ENCODE results near the gene PPP1R13L. TPM values are rescaled to one million over a fixed set of nuclear protein-coding genes. Genes with fewer than 3 reads are reported as not detected.
A peak's percentile ranks its signal among the peaks of the same experiment; 100 is the strongest.
"Not testable (repeated sequence)": the region's sequence is repeated elsewhere in the genome, so short reads cannot be mapped to it uniquely, and the experiment has no call there.

Gene PPP1R13L
- total RNA-seq, 4 donors from 2014 or later = 13.7 to 20.0 (median 15.6) TPM

DNA sequence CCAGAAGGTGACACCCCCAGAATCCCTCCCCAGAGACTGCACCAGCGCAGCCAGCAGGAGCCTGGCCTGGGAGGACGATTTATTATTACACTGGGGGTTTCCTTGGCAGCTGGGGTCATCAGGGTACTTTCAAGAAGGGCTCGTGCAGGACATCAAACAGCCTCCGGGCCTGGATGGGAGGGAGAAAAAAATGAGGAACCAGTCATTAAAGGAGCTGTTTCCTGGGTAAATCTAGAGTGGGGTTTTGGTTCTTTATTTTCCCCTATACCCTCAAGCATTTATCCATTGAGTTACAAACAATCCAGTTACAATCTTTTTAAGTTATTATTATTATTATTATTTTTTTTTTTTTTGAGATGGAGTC lies 4.7 kb upstream of the PPP1R13L start:
- ATAC-seq (ENCODE audit: low FRiP score) (no peak), DNase-seq (ENCODE audit: low spot score) (no peak)
- TF ChIP-seq, protein P1, sequence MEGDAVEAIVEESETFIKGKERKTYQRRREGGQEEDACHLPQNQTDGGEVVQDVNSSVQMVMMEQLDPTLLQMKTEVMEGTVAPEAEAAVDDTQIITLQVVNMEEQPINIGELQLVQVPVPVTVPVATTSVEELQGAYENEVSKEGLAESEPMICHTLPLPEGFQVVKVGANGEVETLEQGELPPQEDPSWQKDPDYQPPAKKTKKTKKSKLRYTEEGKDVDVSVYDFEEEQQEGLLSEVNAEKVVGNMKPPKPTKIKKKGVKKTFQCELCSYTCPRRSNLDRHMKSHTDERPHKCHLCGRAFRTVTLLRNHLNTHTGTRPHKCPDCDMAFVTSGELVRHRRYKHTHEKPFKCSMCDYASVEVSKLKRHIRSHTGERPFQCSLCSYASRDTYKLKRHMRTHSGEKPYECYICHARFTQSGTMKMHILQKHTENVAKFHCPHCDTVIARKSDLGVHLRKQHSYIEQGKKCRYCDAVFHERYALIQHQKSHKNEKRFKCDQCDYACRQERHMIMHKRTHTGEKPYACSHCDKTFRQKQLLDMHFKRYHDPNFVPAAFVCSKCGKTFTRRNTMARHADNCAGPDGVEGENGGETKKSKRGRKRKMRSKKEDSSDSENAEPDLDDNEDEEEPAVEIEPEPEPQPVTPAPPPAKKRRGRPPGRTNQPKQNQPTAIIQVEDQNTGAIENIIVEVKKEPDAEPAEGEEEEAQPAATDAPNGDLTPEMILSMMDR (IDR thresholded peaks at IDR 0.05) = no peak

DNA sequence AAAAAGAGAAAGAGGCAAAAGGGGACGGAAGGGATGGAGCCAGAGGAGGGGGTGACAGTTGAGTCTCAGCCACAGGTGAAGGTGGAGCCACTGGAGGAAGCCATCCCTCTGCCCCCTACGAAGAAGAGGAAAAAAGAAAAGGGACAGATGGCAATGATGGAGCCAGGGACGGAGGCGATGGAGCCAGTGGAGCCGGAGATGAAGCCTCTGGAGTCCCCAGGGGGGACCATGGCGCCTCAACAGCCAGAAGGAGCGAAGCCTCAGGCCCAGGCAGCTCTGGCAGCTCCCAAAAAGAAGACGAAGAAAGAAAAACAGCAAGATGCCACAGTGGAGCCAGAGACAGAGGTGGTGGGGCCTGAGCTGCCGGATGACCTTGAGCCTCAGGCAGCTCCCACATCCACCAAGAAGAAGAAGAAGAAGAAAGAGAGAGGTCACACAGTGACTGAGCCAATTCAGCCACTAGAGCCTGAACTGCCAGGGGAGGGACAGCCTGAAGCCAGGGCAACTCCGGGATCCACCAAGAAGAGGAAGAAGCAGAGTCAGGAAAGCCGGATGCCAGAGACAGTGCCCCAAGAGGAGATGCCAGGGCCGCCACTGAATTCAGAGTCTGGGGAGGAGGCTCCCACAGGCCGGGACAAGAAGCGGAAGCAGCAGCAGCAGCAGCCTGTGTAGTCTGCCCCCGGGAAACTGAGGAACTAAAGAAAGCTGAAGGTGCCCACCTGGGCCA lies 4.1 kb upstream of the PPP1R13L start:
- DNase-seq (ENCODE audit: low spot score) = no peak
- TF ChIP-seq, protein P1 (IDR thresholded peaks at IDR 0.05) = no peak
- ATAC-seq (ENCODE audit: low FRiP score) = no peak

DNA sequence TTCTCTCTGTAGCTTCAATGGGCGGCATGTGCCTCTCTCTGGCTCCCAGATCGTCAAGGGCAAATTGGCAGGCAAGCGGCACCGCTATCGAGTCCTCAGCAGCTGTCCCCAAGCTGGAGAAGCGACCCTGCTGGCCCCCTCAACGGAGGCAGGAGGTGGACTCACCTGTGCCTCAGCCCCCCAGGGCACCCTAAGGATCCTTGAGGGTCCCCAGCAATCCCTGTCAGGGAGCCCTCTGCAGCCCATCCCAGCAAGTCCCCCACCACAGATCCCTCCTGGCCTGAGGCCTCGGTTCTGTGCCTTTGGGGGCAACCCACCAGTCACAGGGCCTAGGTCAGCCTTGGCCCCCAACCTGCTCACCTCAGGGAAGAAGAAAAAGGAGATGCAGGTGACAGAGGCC lies 3.3 kb upstream of the PPP1R13L start:
- DNase-seq (ENCODE audit: low spot score) = no peak
- ATAC-seq (ENCODE audit: low FRiP score) = no peak
- TF ChIP-seq, protein P1 (IDR thresholded peaks at IDR 0.05) = no peak

DNA sequence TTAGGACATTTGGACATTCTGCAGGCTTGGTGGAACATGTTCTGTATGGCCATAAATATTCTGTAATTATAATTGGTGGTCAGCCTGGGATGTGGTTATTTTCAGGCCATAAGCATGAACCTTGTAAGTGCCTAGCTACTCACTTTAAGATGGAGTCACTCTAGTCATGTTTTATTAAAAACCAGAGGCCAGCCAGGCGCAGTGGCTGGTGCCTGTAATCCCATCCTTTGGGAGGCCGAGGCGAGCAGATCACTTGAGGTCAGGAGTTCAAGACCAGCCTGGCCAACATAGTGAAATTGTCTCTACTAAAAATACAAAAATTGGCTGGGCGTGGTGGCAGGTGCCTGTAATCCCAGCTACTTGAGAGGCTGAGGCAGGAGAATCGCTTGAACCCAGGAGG lies 2.7 kb upstream of the PPP1R13L start:
- not testable (repeated sequence) for DNase-seq (ENCODE audit: low spot score); ATAC-seq (ENCODE audit: low FRiP score)

DNA sequence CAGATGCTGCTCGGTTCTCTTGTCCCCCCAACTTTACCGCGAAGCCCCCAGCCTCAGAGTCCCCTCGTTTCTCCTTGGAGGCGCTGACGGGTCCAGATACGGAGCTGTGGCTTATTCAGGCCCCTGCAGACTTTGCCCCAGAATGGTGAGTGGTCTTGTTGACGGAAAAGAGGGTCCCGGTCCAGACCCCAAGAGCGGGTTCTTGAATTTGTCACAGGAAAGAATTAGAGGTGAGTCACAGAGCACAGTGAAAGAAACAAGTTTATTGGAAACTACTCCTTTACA lies 2.2 kb upstream of the PPP1R13L start:
- no peak for DNase-seq (ENCODE audit: low spot score)

DNA sequence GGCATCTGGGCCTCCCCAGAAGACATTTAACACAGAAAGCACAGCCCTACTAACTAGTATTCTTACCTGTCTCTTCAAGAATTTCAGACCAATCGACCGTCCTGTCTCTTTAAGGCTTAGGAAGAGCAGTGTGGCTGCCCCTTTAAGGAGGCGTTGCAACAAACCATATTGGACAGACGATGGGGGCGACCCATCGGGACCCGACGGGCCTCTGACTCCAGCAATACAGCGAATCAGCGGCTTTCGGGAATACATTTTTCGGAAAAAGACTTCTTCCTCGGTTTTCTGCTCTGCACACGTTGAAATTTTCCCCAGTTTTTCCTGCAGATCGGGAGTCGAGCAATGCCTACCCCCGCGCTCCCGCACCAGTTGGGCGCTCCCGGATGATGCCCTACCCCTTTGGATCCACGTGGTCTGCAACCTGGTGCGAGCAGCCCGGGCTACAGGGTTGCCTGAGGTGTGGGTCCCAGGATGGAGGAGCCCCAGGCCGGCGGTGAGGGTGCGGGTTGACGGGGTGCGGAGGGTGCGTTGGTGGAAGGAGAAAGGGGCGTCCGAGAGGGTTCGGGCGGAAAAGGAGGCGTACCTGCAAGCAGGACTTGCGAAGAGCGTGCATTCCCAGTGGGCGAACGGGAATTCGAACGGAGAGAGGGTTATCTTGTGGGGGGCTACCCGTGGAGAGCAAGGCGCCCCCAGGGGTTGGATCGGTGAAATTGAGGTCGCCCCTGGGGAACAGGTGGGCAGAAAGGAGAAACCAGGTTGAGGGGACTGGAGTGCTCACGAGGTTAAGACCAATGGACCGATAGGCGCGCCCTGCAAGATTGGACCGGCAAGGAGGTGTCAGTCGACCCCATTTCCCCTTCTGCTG lies 1.6 kb upstream of the PPP1R13L start, which contains the start of gene POLR1G:
Gene POLR1G, plus strand, starts transcription at position 419 of the 865 bp plus-strand sequence. Its CDS starts 53 bp downstream, at position 472.
- peak; percentile 59 for ATAC-seq (ENCODE audit: low FRiP score)

More for the DNA sequence above, 2.2 kb upstream of the PPP1R13L start:
- TF ChIP-seq, protein P1 (IDR thresholded peaks at IDR 0.05) = no peak
- no peak for ATAC-seq (ENCODE audit: low FRiP score)

More for the DNA sequence above, 1.6 kb upstream of the PPP1R13L start, which contains the start of gene POLR1G:
- TF ChIP-seq, protein P1 (IDR thresholded peaks at IDR 0.05) = peak in 1 of 3 donors; percentile 30
- no peak for DNase-seq (ENCODE audit: low spot score)

Data from omental fat pad (tissue), 4 donors.